ENCODE results near the gene FABP1.

GRCh38 chr2:88144271-88144670 lies 16.4 kb upstream of the FABP1 start:
- no peak for TF ChIP-seq HDAC1 (IDR thresholded peaks at IDR 0.05)
- TF ChIP-seq RBM17 (IDR thresholded peaks at IDR 0.05; ENCODE audit: borderline replicate concordance, low read depth, low read length): no peak
- TF ChIP-seq, protein P1, sequence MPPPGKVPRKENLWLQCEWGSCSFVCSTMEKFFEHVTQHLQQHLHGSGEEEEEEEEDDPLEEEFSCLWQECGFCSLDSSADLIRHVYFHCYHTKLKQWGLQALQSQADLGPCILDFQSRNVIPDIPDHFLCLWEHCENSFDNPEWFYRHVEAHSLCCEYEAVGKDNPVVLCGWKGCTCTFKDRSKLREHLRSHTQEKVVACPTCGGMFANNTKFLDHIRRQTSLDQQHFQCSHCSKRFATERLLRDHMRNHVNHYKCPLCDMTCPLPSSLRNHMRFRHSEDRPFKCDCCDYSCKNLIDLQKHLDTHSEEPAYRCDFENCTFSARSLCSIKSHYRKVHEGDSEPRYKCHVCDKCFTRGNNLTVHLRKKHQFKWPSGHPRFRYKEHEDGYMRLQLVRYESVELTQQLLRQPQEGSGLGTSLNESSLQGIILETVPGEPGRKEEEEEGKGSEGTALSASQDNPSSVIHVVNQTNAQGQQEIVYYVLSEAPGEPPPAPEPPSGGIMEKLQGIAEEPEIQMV (tag; conservative IDR thresholded peaks at IDR 0.05; ENCODE audit: low read depth): no peak
- TF ChIP-seq, protein P2, sequence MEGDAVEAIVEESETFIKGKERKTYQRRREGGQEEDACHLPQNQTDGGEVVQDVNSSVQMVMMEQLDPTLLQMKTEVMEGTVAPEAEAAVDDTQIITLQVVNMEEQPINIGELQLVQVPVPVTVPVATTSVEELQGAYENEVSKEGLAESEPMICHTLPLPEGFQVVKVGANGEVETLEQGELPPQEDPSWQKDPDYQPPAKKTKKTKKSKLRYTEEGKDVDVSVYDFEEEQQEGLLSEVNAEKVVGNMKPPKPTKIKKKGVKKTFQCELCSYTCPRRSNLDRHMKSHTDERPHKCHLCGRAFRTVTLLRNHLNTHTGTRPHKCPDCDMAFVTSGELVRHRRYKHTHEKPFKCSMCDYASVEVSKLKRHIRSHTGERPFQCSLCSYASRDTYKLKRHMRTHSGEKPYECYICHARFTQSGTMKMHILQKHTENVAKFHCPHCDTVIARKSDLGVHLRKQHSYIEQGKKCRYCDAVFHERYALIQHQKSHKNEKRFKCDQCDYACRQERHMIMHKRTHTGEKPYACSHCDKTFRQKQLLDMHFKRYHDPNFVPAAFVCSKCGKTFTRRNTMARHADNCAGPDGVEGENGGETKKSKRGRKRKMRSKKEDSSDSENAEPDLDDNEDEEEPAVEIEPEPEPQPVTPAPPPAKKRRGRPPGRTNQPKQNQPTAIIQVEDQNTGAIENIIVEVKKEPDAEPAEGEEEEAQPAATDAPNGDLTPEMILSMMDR (IDR thresholded peaks at IDR 0.05 in 2 of 3, conservative IDR thresholded peaks at IDR 0.05 in 1 of 3; ENCODE audit: insufficient read depth in 2 of 3, low read depth in 1 of 3, low read length in 3 of 3): no peak
- TF ChIP-seq E4F1 (CRISPR knock-in tag; IDR thresholded peaks at IDR 0.05; ENCODE audit: borderline replicate concordance): no peak

Measured in K562 (cell line).